ENCODE data around the gene ECT2L.

GRCh38 chr6:138909975-138910374, 114.1 kb downstream of the ECT2L start:
- TF ChIP-seq CTCF (conservative IDR thresholded peaks at IDR 0.05 in 1 of 2, IDR thresholded peaks at IDR 0.05 in 1 of 2; ENCODE audit: low read depth in 1 of 2, low read length in 2 of 2) (no peak), EZH2 (IDR thresholded peaks at IDR 0.05; ENCODE audit: low read length, missing control alignments) (no peak)
